DND-41 (cell line): ENCODE results near the gene LRRC23.

Source experiments
- ATAC-seq: fragments of 200-7000 bp; cut with Tn5 transposase; 3 replicates; pipeline ENCODE4 v1.9.1; 2021; ENCODE audit warnings: low read depth; ENCODE audit not compliant: insufficient read depth
- DNase-seq: peaks from one replicate; pipeline ENCODE4 v3.0.0-alpha.2; 2020
- H2AFZ ChIP-seq: 2 replicates; pipeline ENCODE4 v1.6.0; 2012; ENCODE audit warnings: low read depth, low read length
- H3K27ac ChIP-seq: 2 replicates; pipeline ENCODE4 v1.5.1; 2012; ENCODE audit warnings: low read length, inconsistent platforms
- H3K27me3 ChIP-seq: fragments of 200-600 bp; sonication (generic); 2 replicates; pipeline ENCODE4 v1.6.0; 2012; ENCODE audit warnings: low read length, mild to moderate bottlenecking, inconsistent platforms; ENCODE audit not compliant: insufficient read depth, poor library complexity
- H3K36me3 ChIP-seq: 2 replicates; pipeline ENCODE4 v1.5.1; 2012; ENCODE audit warnings: low read length, inconsistent platforms; ENCODE audit not compliant: insufficient read depth
- H3K4me1 ChIP-seq: 2 replicates; pipeline ENCODE4 v1.5.1; 2012; ENCODE audit warnings: mild to moderate bottlenecking, low read length; ENCODE audit not compliant: insufficient read depth
- H3K4me2 ChIP-seq: 2 replicates; pipeline ENCODE4 v1.6.0; 2012; ENCODE audit warnings: mild to moderate bottlenecking, moderate library complexity, low read length, inconsistent platforms; ENCODE audit not compliant: insufficient read depth
- H3K4me3 ChIP-seq, 2 experiments: fragments of 200-600 bp in 1 of 2; shearing (Covaris generic) in 1 of 2; 2 replicates each; pipeline ENCODE4 v1.5.1; 2012 to 2016; ENCODE audit warnings: inconsistent platforms in 2 of 2, low read length in 2 of 2, mild to moderate bottlenecking in 2 of 2, low read depth in 1 of 2, moderate library complexity in 1 of 2
- H3K79me2 ChIP-seq: 2 replicates; pipeline ENCODE4 v1.6.0; 2012; ENCODE audit warnings: low read length, inconsistent platforms; ENCODE audit not compliant: insufficient read depth
- H3K9ac ChIP-seq: 2 replicates; pipeline ENCODE4 v1.6.0; 2012; ENCODE audit warnings: low read depth, mild to moderate bottlenecking, inconsistent platforms, low read length, moderate library complexity
- H3K9me3 ChIP-seq: 2 replicates; pipeline ENCODE4 v1.5.1; 2012; ENCODE audit warnings: low read length, moderate library complexity, mild to moderate bottlenecking, inconsistent platforms; ENCODE audit not compliant: insufficient read depth, severe bottlenecking
- H4K20me1 ChIP-seq: 2 replicates; pipeline ENCODE4 v1.6.0; 2012; ENCODE audit warnings: low read length; ENCODE audit not compliant: insufficient read depth
- CTCF ChIP-seq: IDR thresholded peaks from 2 replicates; pipeline ENCODE4 v1.5.1; 2012; ENCODE audit warnings: borderline replicate concordance, low read length, moderate library complexity, mild to moderate bottlenecking; ENCODE audit not compliant: poor library complexity, severe bottlenecking; ENCODE audit errors: extremely low read depth
- EZH2 ChIP-seq: IDR thresholded peaks from 3 replicates; pipeline ENCODE4 v1.6.1; 2012; ENCODE audit warnings: borderline replicate concordance, low read depth, mild to moderate bottlenecking, moderate library complexity, low read length, inconsistent platforms; ENCODE audit not compliant: severe bottlenecking

The LRRC23 gene

GRCh38 chr12:6960593-6961277, 56.1 kb downstream of the LRRC23 start:
- H3K4me3 ChIP-seq = no peak overlapping the region
- H3K9me3 ChIP-seq = no peaks in the 10 kb centered on the region
- H3K79me2 ChIP-seq = no peaks in the 10 kb centered on the region
- peaks cover 20% of the 10 kb centered on the region for H3K4me1 ChIP-seq
- no peaks in the 10 kb centered on the region for H3K27me3 ChIP-seq
- DNase-seq = no peak
- H3K27ac ChIP-seq = no peak overlapping the region
- ATAC-seq = no peak
- peaks cover 17% of the 10 kb centered on the region for H3K36me3 ChIP-seq
- H3K9ac ChIP-seq = no peak overlapping the region
- no peaks in the 10 kb centered on the region for H4K20me1 ChIP-seq
- H2AFZ ChIP-seq = no peak overlapping the region
- no peak for TF ChIP-seq EZH2
- peak; percentile 16 for TF ChIP-seq CTCF
- H3K4me2 ChIP-seq = no peak overlapping the region

GRCh38 chr12:6961278-6961694, 56.7 kb downstream of the LRRC23 start:
- no peaks in the 10 kb centered on the region for H3K9me3 ChIP-seq
- DNase-seq = no peak
- H3K36me3 ChIP-seq = peaks cover 22% of the 10 kb centered on the region
- H3K79me2 ChIP-seq = no peaks in the 10 kb centered on the region
- H3K27ac ChIP-seq = no peak overlapping the region
- H3K4me3 ChIP-seq = no peak overlapping the region
- H3K27me3 ChIP-seq = no peaks in the 10 kb centered on the region
- no peak overlapping the region for H3K9ac ChIP-seq
- peaks cover 20% of the 10 kb centered on the region for H3K4me1 ChIP-seq
- no peak for ATAC-seq
- H3K4me2 ChIP-seq = no peak overlapping the region
- TF ChIP-seq CTCF = no peak
- TF ChIP-seq EZH2 = no peak
- H4K20me1 ChIP-seq = no peaks in the 10 kb centered on the region
- H2AFZ ChIP-seq = no peak overlapping the region

GRCh38 chr12:6961695-6962284, 57.2 kb downstream of the LRRC23 start:
- Histone ChIP-seq H3K9me3 (no peaks in the 10 kb centered on the region), H3K4me2 (no peak overlapping the region), H3K27ac (no peak overlapping the region), H3K4me3 (no peak overlapping the region), H4K20me1 (no peaks in the 10 kb centered on the region), H3K27me3 (no peaks in the 10 kb centered on the region), H3K79me2 (no peaks in the 10 kb centered on the region), H3K36me3 (peaks cover 25% of the 10 kb centered on the region), H3K9ac (no peak overlapping the region), H2AFZ (no peak overlapping the region), H3K4me1 (peaks cover 20% of the 10 kb centered on the region)
- DNase-seq = no peak
- TF ChIP-seq EZH2 (no peak), CTCF (peak; percentile 55)
- no peak for ATAC-seq
